ENCODE measurements around the gene LRRC25. TPM values are rescaled to one million over a fixed set of nuclear protein-coding genes. Genes with fewer than 3 reads are reported as not detected.

Gene LRRC25
- total and polyA plus RNA-seq, 7 experiments from 2014 or later, result 0.15 to 68.6 (median 0.76) TPM

GRCh38 chr19:18440415-18440877 lies 43.0 kb upstream of the LRRC25 start:
- Histone ChIP-seq H3K27me3 (ENCODE audit: control insufficient read depth in 2 of 2, insufficient read depth in 2 of 2, low read length in 2 of 2) (no peaks in the 10 kb centered on the region), H3K9me3 (ENCODE audit: control insufficient read depth in 2 of 3, low read length in 3 of 3) (no peaks in the 10 kb centered on the region), H3K27ac (ENCODE audit: low read depth, low read length) (no peak overlapping the region), H3K4me3 (ENCODE audit: low read length) (no peak overlapping the region), H3K36me3 (ENCODE audit: control insufficient read depth in 2 of 3, insufficient read depth in 3 of 3, low read length in 3 of 3) (peaks cover 0 to 22% (median 2%) of the 10 kb centered on the region in 3 experiments), H3K4me1 (ENCODE audit: control insufficient read depth in 2 of 2, insufficient read depth in 2 of 2, low read length in 2 of 2) (peaks cover 7 to 20% of the 10 kb centered on the region in 2 donors)
- ChIA-PET POLR2A (interaction anchor here (1.1 kb wide), 1 partner anchor 22 kb away, joined by 3 read pairs; the partner anchor contains the start of gene SSBP4), CTCF (interaction anchor here (1.0 to 2.9 kb wide), 3 partner anchors 10 to 21 kb away, joined by 3 to 11 read pairs (median 4); no protein-coding TSS in a partner anchor)
- Mint-ChIP-seq H3K9me3 (peaks cover 0 to 5% (median 0%) of the 10 kb centered on the region in 11 donors), H3K27ac (peak overlapping the region; percentile 15 to 80 (median 36)), H3K4me1 (peaks cover 11 to 40% (median 32%) of the 10 kb centered on the region in 7 donors), H3K4me3 (peak overlapping the region in 1 of 10 donors; percentile 18), H3K27me3 (peaks cover 0 to 2% (median 0%) of the 10 kb centered on the region in 5 donors), H3K36me3 (peaks cover 0 to 19% (median 0%) of the 10 kb centered on the region in 5 donors)
- intact Hi-C loops (cut with micrococcal nuclease), result no loop called here
- DNase-seq (no peak), ATAC-seq (peak; percentile 26)

GRCh38 chr19:18439910-18440237 lies 42.5 kb upstream of the LRRC25 start:
- intact Hi-C loops (cut with micrococcal nuclease), result loop anchor here in 1 of 2 donors (5.0 kb wide), 1 partner anchor 197 kb away; the partner anchor contains the start of gene KLHL26
- H3K27me3 ChIP-seq (ENCODE audit: control insufficient read depth in 2 of 2, insufficient read depth in 2 of 2, low read length in 2 of 2), result no peaks in the 10 kb centered on the region
- DNase-seq (no peak), ATAC-seq (no peak)
- peaks cover 11 to 40% (median 32%) of the 10 kb centered on the region in 7 donors for H3K4me1 Mint-ChIP-seq
- no peaks in the 10 kb centered on the region for H3K9me3 ChIP-seq (ENCODE audit: control insufficient read depth in 2 of 3, low read length in 3 of 3)
- H3K27ac Mint-ChIP-seq, result peak overlapping the region in 6 of 9 donors; percentile 19 to 73 (median 58)
- H3K36me3 ChIP-seq (ENCODE audit: control insufficient read depth in 2 of 3, insufficient read depth in 3 of 3, low read length in 3 of 3), result peaks cover 0 to 17% (median 2%) of the 10 kb centered on the region in 3 experiments
- POLR2A ChIA-PET, result no interaction called here
- H3K4me3 ChIP-seq (ENCODE audit: low read length), result no peak overlapping the region
- peaks cover 0 to 19% (median 0%) of the 10 kb centered on the region in 5 donors for H3K36me3 Mint-ChIP-seq
- peaks cover 7 to 20% of the 10 kb centered on the region in 2 donors for H3K4me1 ChIP-seq (ENCODE audit: control insufficient read depth in 2 of 2, insufficient read depth in 2 of 2, low read length in 2 of 2)
- CTCF ChIA-PET, result interaction anchor here (0.7 to 2.9 kb wide), 3 partner anchors 11 to 544 kb away, joined by 3 to 11 read pairs (median 3); no protein-coding TSS in a partner anchor
- H3K9me3 Mint-ChIP-seq, result peaks cover 0 to 5% (median 0%) of the 10 kb centered on the region in 11 donors
- peaks cover 0 to 2% (median 0%) of the 10 kb centered on the region in 5 donors for H3K27me3 Mint-ChIP-seq
- H3K4me3 Mint-ChIP-seq, result peak overlapping the region in 5 of 10 donors; percentile 25 to 66 (median 31)
- no peak overlapping the region for H3K27ac ChIP-seq (ENCODE audit: low read depth, low read length)

GRCh38 chr19:18439025-18439909 lies 41.8 kb upstream of the LRRC25 start:
- Histone ChIP-seq H3K9me3 (ENCODE audit: control insufficient read depth in 2 of 3, low read length in 3 of 3) (no peaks in the 10 kb centered on the region), H3K27ac (ENCODE audit: low read depth, low read length) (no peak overlapping the region), H3K4me1 (ENCODE audit: control insufficient read depth in 2 of 2, insufficient read depth in 2 of 2, low read length in 2 of 2) (peaks cover 7 to 20% of the 10 kb centered on the region in 2 donors), H3K27me3 (ENCODE audit: control insufficient read depth in 2 of 2, insufficient read depth in 2 of 2, low read length in 2 of 2) (no peaks in the 10 kb centered on the region), H3K36me3 (ENCODE audit: control insufficient read depth in 2 of 3, insufficient read depth in 3 of 3, low read length in 3 of 3) (peaks cover 0 to 11% (median 0%) of the 10 kb centered on the region in 3 experiments), H3K4me3 (ENCODE audit: low read length) (no peak overlapping the region)
- peaks cover 0 to 19% (median 0%) of the 10 kb centered on the region in 5 donors for H3K36me3 Mint-ChIP-seq
- peaks cover 0 to 2% (median 0%) of the 10 kb centered on the region in 5 donors for H3K27me3 Mint-ChIP-seq
- no peak for DNase-seq
- peaks cover 0 to 5% (median 0%) of the 10 kb centered on the region in 11 donors for H3K9me3 Mint-ChIP-seq
- ChIA-PET CTCF (interaction anchor here (0.6 to 2.9 kb wide), 4 partner anchors 12 to 545 kb away, joined by 3 to 11 read pairs (median 4); no protein-coding TSS in a partner anchor), POLR2A (no interaction called here)
- H3K27ac Mint-ChIP-seq, result peak overlapping the region in 7 of 9 donors; percentile 11 to 73 (median 44)
- peak overlapping the region in 9 of 10 donors; percentile 15 to 68 (median 32) for H3K4me3 Mint-ChIP-seq
- peaks cover 11 to 45% (median 35%) of the 10 kb centered on the region in 7 donors for H3K4me1 Mint-ChIP-seq
- no peak for ATAC-seq
- intact Hi-C loops (cut with micrococcal nuclease), result loop anchor here in 1 of 2 donors (5.0 kb wide), 1 partner anchor 198 kb away; the partner anchor contains the start of gene KLHL26

- no peaks in the 10 kb centered on the region for H3K27me3 ChIP-seq (ENCODE audit: control insufficient read depth in 2 of 2, insufficient read depth in 2 of 2, low read length in 2 of 2)
- H3K27ac Mint-ChIP-seq, result peak overlapping the region in 2 of 9 donors; percentile 19 to 71
- peak overlapping the region; percentile 69 for H3K27ac ChIP-seq (ENCODE audit: low read depth, low read length)
- peaks cover 0 to 17% (median 0%) of the 10 kb centered on the region in 5 donors for H3K36me3 Mint-ChIP-seq
- peaks cover 7 to 20% of the 10 kb centered on the region in 2 donors for H3K4me1 ChIP-seq (ENCODE audit: control insufficient read depth in 2 of 2, insufficient read depth in 2 of 2, low read length in 2 of 2)
- POLR2A ChIA-PET, result interaction anchor here (0.6 kb wide), 1 partner anchor 264 kb away, joined by 3 read pairs; no protein-coding TSS in a partner anchor
- CTCF ChIA-PET, result interaction anchor here (0.6 to 2.9 kb wide), 2 partner anchors 12 to 21 kb away, joined by 4 to 11 read pairs; no protein-coding TSS in a partner anchor
- H3K9me3 Mint-ChIP-seq, result peaks cover 0 to 5% (median 0%) of the 10 kb centered on the region in 11 donors
- peaks cover 11 to 45% (median 36%) of the 10 kb centered on the region in 7 donors for H3K4me1 Mint-ChIP-seq
- no peak overlapping the region for H3K4me3 ChIP-seq (ENCODE audit: low read length)
- no peak for DNase-seq
- no peaks in the 10 kb centered on the region for H3K9me3 ChIP-seq (ENCODE audit: control insufficient read depth in 2 of 3, low read length in 3 of 3)
- no peak for ATAC-seq
- peak overlapping the region in 4 of 10 donors; percentile 29 to 83 (median 58) for H3K4me3 Mint-ChIP-seq
- intact Hi-C loops (cut with micrococcal nuclease), result loop anchor here in 1 of 2 donors (5.0 kb wide), 1 partner anchor 199 kb away; the partner anchor contains the start of gene KLHL26
- peaks cover 0 to 3% (median 0%) of the 10 kb centered on the region in 3 experiments for H3K36me3 ChIP-seq (ENCODE audit: control insufficient read depth in 2 of 3, insufficient read depth in 3 of 3, low read length in 3 of 3)
- H3K27me3 Mint-ChIP-seq, result peaks cover 0 to 2% (median 0%) of the 10 kb centered on the region in 5 donors
Observed at GRCh38 chr19:18438331-18439024, 41.1 kb upstream of the LRRC25 start.

GRCh38 chr19:18437491-18438330 lies 40.3 kb upstream of the LRRC25 start, which contains the start of gene ISYNA1:
Gene ISYNA1, minus strand, starts transcription at chr19:18438133. Its CDS starts 154 bp downstream, at chr19:18437979.
- ChIA-PET POLR2A (interaction anchor here (0.6 to 1.0 kb wide), 3 partner anchors 10 to 265 kb away, joined by 3 to 4 read pairs (median 3); no protein-coding TSS in a partner anchor), CTCF (no interaction called here)
- Mint-ChIP-seq H3K4me1 (peaks cover 7 to 41% (median 34%) of the 10 kb centered on the region in 7 donors), H3K36me3 (peaks cover 0 to 14% (median 0%) of the 10 kb centered on the region in 5 donors), H3K27me3 (peaks cover 0 to 2% (median 0%) of the 10 kb centered on the region in 5 donors), H3K27ac (peak within 1 kb of the TSS in 4 of 9 donors; percentile 48 to 73 (median 67)), H3K9me3 (peaks cover 0 to 5% (median 0%) of the 10 kb centered on the region in 11 donors), H3K4me3 (peak within 1 kb of the TSS; percentile 69 to 89 (median 83))
- DNase-seq (peak in 6 of 9 donors; percentile 34 to 64 (median 44)), ATAC-seq (peak; percentile 34)
- peaks cover 9 to 22% of the 10 kb centered on the region in 2 donors for H3K4me1 ChIP-seq (ENCODE audit: control insufficient read depth in 2 of 2, insufficient read depth in 2 of 2, low read length in 2 of 2)
- H3K4me3 ChIP-seq (ENCODE audit: low read length), result peak within 1 kb of the TSS; percentile 43
- no peaks in the 10 kb centered on the region for H3K27me3 ChIP-seq (ENCODE audit: control insufficient read depth in 2 of 2, insufficient read depth in 2 of 2, low read length in 2 of 2)
- intact Hi-C loops (cut with micrococcal nuclease), result loop anchor here in 1 of 2 donors (1.0 to 5.0 kb wide), 4 partner anchors 8 to 200 kb away; partner anchors contain the start of genes KLHL26 and SSBP4
- H3K9me3 ChIP-seq (ENCODE audit: control insufficient read depth in 2 of 3, low read length in 3 of 3), result no peaks in the 10 kb centered on the region
- H3K27ac ChIP-seq (ENCODE audit: low read depth, low read length), result peak within 1 kb of the TSS; percentile 69
- H3K36me3 ChIP-seq (ENCODE audit: control insufficient read depth in 2 of 3, insufficient read depth in 3 of 3, low read length in 3 of 3), result no peaks in the 10 kb centered on the region

Measured in naive thymus-derived CD4-positive, alpha-beta T cell (primary cell).